ENCODE results near the gene ATP6V1G1.

- TF ChIP-seq POLR2A (IDR thresholded peaks at IDR 0.05): no peak
- TF ChIP-seq CTCF (IDR thresholded peaks at IDR 0.05 in 4 of 5, conservative IDR thresholded peaks at IDR 0.05 in 1 of 5): no peak
Observed at GRCh38 chr9:114612272-114612923, 24.8 kb downstream of the ATP6V1G1 start.
